ENCODE measurements around the gene NPEPPS.
"Not testable (repeated sequence)": the region's sequence is repeated elsewhere in the genome, so short reads cannot be mapped to it uniquely, and the experiment has no call there.

NPEPPS gene, protein sequence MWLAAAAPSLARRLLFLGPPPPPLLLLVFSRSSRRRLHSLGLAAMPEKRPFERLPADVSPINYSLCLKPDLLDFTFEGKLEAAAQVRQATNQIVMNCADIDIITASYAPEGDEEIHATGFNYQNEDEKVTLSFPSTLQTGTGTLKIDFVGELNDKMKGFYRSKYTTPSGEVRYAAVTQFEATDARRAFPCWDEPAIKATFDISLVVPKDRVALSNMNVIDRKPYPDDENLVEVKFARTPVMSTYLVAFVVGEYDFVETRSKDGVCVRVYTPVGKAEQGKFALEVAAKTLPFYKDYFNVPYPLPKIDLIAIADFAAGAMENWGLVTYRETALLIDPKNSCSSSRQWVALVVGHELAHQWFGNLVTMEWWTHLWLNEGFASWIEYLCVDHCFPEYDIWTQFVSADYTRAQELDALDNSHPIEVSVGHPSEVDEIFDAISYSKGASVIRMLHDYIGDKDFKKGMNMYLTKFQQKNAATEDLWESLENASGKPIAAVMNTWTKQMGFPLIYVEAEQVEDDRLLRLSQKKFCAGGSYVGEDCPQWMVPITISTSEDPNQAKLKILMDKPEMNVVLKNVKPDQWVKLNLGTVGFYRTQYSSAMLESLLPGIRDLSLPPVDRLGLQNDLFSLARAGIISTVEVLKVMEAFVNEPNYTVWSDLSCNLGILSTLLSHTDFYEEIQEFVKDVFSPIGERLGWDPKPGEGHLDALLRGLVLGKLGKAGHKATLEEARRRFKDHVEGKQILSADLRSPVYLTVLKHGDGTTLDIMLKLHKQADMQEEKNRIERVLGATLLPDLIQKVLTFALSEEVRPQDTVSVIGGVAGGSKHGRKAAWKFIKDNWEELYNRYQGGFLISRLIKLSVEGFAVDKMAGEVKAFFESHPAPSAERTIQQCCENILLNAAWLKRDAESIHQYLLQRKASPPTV

DNA sequence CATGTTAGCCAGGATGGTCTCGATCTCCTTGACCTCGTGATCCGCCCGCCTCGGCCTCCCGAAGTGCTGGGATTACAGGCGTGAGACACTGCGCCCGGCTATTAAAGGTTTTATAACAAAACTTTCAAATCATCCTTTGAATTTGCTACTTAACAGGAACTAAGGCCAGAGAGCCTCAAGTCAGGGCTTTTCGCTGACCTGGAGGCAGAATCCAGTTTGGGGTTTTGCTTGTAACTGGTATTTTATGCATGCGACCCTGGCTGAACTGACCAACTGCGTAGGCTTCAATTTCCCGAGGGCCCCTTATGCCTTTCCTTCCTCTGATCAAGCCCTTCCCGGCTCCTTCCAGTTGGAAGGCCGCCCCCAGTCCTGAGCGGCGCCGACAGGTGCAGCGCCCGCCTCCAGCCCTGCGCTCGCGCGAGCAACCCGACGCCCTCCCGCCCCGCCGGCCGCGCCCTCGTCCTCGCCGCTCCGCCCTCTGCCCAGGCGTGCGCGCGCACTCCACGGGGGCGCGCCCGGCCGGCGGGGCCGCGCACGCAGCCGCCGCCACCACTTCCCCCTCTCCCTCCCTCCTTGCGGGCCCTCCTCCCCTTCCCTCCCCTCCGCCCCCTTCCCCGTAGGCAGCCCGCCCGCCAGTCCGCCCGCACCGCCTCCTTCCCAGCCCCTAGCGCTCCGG is at the start of gene NPEPPS:
TSS of gene NPEPPS (plus strand) at position 552 of the 676 bp plus-strand sequence. CDS start 193 bp downstream, outside the sequence.
- peak; percentile 59 to 81 (median 71) for DNase-seq (ENCODE audit: low read depth in 2 of 3, low spot score in 2 of 3)

DNA sequence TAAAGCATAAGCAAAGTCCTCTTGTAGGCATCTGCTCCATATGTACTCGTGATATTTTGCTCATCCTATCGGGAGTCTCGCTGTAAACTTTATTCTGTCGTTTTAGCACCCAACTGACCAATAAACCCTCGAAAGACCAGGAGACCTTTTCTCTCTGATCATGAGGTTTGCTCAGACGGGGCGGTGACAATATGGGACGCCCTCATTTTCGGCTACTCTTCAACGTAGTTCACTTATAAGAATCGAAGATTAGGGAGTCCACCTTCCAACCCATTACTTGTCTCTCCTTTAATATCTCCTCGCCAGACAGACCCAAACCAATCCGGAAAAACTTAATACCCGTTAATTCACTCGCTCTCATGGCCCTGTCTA is 39.1 kb upstream of the NPEPPS start:
- not testable (repeated sequence) for DNase-seq (ENCODE audit: low read depth in 2 of 3, low spot score in 2 of 3)

DNA sequence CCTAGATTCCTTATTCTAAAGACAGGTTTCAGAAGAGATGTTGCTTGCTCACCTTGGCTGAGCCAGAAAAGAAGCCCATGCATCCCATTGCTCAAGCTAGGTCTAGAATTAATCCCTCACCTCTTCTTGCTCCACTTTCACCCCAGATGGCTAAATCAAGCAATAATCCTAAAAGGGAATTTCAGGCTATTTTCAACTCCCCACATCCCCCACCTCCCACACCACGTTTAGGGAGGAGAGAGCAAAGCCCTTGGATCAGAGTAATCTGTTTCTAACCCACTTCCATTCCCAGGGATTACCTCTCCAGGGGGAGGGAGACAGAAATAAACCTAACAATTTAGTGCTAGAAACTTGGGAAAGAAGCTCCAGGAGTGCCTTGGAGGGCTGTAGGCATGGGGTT is 31.8 kb upstream of the NPEPPS start:
- DNase-seq (ENCODE audit: low read depth in 2 of 3, low spot score in 2 of 3) = not testable (repeated sequence)

DNA sequence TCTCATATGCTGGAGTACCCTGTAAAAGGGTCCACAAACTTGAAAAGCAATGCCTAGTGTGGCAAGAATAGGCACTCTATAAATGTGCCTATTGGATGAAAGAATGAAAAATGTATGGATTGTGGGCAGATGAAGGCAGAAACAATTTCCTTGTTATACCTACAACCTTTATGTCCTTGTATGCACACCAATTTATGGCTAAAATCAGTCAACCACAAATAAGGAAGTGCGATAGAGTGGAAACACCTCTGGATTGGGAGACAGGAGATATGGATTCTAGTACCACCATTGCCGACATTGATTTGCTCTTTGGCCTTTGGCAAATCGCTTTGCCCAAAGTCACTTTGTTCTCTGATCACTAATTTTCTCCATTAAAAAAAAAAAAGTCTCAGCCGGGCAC is 31.4 kb upstream of the NPEPPS start:
- DNase-seq (ENCODE audit: low read depth in 2 of 3, low spot score in 2 of 3) = not testable (repeated sequence)

DNA sequence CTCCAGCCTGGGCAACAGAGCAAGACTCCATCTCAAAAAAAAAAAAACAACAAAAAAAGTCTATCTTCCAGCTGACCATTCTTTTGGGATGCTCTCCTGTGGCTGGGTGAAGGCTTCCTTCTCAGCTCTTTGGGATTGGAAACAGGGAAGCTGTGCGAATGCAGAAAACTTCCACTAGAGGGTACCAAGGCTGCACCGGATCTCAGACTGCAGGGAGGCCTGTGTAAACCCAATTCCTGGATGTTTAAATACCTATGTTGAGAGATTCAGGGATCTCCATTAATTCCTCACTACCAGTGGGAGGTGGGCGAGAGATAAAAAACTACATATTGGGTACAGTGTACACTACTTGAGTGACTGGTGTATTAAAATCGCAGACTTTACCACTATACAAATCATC is 30.3 kb upstream of the NPEPPS start:
- DNase-seq (ENCODE audit: low read depth in 2 of 3, low spot score in 2 of 3) = not testable (repeated sequence)

DNA sequence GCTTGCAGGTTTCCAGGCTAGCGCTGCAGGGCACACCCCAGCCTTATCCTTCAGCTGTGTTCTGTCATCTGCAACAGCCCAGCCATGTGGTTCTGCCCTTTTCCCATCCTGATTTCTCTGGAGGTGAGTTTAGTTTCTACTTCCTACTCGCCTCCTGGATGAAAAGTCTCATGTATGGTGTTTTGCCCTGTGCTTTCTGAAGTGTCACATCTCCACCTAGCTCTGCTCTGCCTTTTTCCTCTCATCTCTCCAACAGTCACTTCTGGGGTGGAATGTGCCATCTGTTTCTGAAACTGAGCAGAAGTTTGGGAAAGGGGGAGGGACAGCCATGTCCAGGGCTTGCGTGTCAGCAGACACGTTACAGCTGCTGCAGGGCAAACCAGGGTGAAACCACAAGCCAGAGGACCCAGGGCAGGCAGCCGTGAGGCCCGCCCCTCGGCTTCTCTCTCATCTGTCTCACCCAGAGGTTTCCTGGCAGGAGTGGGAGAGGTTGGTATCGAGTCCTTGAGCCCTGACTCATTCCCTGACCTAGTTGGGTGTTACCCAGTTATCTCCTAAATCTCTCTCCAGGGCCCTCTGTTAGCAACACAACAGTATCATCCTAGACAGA is 28.7 kb upstream of the NPEPPS start:
- peak in 1 of 3 experiments; percentile 7 for DNase-seq (ENCODE audit: low read depth in 2 of 3, low spot score in 2 of 3)

DNA sequence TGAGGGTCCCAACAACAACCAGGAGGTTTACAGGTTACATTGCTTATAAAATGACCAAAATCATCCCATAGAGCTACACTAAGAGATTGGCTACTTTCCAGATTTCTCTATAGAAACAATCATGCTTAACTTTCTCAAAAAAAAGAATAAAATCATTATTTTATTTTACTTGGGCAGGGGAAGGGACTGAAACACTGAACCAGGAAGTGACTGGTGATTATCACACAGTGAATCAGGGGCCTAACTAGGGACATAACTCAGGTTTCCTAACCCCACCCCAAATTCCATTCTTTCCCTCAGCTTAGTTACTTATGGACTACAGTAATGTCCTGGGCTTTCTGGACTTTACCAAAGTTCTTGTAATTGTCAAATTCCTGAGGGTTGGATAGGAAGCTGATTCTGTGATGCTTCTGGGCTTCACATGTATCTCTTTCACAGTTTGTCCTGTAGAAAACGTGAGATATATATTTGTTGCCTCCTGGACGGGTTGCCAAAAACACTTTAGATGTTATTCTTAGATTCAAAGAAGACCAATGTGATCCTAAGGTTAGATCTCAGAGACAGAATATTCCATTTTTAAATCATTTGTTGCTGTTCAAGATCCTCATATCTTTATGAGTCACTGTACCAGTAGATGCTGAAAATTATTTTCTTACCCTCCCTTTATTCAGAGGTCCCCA is 28.0 kb upstream of the NPEPPS start:
- not testable (repeated sequence) for DNase-seq (ENCODE audit: low read depth in 2 of 3, low spot score in 2 of 3)

DNA sequence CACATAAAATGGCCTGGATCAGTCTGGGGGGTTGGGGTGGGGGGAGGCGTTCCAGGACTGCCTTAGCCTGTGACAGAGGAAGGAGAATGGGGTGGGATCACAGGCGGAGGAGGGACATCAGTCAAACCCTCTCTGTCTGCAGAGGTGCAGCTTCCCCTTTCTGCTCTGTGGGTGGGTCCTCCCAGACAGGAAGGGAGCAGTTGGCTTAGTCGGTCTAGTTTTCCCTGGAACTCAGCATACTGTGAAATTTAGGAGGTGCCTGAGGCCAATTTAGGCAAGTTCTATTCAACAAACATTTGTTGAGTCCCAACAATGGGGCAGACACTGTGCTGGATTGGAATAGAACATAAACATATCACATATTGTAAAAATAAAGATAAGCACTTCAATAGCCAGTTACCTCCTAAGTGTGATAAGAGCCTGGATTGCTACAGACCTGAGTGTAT is 19.2 kb upstream of the NPEPPS start:
- not testable (repeated sequence) for DNase-seq (ENCODE audit: low read depth in 2 of 3, low spot score in 2 of 3)

DNA sequence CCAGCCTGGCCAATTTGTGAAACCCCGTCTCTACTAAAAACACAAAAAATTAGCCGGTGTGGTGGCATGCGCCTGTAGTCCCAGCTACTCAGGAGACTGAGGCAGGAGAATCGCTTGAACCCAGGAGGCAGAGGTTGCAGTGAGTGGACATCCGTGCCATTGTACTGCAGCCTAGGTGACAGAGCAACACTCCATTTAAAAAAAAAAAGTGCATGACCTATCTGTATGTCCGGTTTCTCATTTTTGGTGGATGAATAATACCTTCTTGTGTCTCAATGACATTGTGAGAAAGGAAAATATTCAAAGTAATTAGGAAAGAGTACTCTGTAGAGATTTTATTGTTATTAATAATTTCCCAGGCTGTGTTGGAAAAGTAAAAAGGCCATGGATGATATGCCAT is 17.6 kb upstream of the NPEPPS start:
- not testable (repeated sequence) for DNase-seq (ENCODE audit: low read depth in 2 of 3, low spot score in 2 of 3)

DNA sequence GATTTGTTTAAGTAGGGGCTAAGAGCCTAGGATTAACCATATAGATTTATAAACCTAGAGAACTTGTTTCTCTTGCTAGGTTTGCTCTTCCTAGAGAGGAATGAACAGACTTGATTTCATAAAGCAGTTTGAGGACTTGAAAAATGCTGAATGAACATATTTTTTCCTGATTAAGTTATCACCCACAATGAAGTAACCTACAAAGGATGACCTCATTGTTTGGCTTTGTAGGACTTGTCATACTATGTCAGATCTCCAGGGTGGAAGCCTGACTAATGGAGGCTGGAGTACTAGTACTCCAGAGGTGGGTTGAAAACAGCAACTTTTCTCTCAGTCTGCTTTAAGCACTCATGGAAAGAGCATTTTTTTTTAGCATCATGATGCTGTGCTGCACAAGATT is 12.0 kb upstream of the NPEPPS start:
- DNase-seq (ENCODE audit: low read depth in 2 of 3, low spot score in 2 of 3) = not testable (repeated sequence)

DNA sequence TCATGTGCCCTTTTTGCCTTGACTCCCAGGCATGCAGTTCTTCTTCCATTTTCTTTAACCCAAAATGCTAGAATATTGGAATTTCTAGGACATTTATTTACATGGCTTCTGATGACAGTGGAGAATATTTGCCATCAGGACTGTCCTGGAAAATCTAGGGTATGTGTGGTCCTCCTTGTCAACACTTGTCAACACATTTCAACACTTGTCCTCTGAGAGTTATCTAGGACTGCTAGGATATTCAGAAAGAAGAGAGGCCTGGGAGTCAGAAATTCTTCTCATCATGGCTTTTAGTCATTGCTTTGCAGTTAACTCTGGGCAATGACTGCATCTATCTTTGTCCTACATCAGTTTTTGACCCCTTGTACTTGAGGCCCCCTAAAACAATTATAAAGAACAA is 11.5 kb upstream of the NPEPPS start:
- not testable (repeated sequence) for DNase-seq (ENCODE audit: low read depth in 2 of 3, low spot score in 2 of 3)

DNA sequence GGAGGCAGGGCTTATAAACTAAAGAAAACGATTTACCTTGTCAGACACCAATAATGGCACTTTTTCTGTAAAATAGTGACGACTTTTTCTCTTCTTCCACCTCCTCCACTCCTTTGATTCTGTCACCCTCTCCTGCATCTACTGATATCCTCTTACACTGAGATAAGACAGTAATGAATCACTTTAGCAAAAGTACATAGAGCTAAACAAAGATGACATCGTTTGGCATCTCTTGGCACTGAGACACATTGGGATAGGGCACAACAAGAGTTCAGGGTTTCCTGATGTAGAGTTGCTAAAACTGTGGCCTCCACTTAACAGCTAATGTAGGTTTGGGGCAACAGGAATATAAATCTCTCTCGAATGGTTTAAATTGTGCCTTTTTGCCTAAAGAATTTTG is 10.6 kb upstream of the NPEPPS start:
- not testable (repeated sequence) for DNase-seq (ENCODE audit: low read depth in 2 of 3, low spot score in 2 of 3)

DNA sequence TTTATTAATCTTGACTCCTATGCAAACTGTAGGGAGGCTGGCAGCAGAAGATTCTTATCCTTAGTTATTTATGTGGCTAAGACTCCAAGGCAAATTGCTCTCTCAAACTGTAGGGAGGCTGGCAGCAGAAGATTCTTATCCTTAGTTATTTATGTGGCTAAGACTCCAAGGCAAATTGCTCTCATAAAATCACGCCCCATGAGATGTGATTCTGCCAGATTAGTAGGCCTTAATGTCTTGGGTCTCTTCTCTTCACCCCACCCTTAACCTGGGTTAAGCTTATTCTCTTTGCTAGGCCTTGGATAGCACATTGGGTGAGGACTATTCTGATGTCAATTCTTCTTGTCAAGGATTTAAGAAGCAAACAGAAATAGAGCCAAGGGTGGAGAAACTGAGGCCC is 9.5 kb upstream of the NPEPPS start:
- DNase-seq (ENCODE audit: low read depth in 2 of 3, low spot score in 2 of 3) = not testable (repeated sequence)

DNA sequence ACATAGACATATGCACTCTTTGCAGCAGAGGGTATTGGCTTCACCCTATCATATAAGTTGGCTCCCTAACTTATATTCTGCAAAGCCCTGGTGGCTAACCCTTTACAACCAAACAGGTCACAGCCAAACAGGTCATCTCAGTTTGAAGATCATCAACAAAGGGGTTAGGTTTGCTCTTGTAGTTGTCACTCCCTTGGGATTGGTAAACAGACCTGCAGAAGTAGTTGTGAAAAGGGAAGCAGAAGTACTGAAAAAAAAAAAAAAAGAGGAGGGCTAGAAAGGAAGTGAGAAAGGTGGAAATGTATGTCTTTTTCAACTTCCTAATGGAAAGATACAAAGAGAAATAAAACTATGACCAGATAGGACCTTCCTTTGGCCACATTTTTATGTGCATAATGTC is 8.6 kb upstream of the NPEPPS start:
- DNase-seq (ENCODE audit: low read depth in 2 of 3, low spot score in 2 of 3) = not testable (repeated sequence)

DNA sequence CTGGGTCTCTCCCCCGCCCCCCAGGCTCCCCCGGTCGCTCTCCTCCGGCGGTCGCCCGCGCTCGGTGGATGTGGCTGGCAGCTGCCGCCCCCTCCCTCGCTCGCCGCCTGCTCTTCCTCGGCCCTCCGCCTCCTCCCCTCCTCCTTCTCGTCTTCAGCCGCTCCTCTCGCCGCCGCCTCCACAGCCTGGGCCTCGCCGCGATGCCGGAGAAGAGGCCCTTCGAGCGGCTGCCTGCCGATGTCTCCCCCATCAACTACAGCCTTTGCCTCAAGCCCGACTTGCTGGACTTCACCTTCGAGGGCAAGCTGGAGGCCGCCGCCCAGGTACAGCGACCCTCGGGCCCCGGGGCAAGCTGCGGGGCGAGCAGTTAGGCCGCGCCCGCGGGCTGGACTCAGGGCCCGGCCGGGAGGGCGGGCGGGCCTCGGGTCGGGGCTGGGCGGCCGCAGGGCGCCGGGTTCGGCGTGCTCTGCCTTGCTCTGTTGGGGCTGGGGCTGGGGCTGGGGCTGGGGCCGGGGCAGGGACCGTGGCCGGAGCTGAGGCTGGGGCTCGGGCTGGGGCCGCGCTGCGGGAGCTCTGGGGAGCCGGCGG is 419 bp downstream of the NPEPPS start:
- peak in 2 of 3 experiments; percentile 5 to 8 for DNase-seq (ENCODE audit: low read depth in 2 of 3, low spot score in 2 of 3)

DNA sequence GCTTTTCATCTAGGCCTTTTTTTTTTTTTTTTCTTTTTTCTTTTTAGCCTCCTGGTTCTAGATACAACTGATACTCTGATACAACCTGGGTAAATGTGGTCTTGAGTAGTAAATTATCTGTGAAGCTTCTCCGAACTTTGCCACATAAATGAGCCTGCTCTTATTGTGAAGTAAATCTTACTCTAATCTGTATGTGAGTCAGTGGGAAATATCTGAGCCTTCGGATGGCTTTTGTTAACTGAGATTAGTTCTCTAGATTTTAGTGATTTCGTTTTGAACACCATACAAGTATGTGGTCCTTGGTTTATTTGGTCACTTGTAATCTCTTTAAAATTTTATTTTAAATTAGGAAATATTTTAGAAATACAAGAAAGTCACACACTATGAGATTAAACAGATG is 8.2 kb downstream of the NPEPPS start:
- DNase-seq (ENCODE audit: low read depth in 2 of 3, low spot score in 2 of 3) = not testable (repeated sequence)

DNA sequence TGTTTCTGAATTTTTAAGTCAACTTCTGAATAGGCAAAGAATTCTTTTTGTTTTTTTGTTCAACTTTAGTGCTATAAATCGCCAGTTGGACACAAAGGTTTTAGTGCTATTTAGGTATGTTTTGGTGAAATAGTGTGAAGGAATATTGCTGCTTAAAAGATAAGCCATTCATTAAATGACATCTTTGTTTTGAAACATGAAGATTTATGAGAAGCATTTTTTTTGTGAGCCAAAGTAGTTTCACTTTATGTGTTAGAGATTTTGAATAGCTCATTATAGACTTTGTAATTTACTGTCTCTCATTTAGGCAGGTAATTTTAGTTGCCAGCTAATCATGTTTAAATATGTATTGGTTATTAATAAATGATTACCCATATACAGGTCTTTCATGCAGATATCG is 10.8 kb downstream of the NPEPPS start:
- DNase-seq (ENCODE audit: low read depth in 2 of 3, low spot score in 2 of 3) = not testable (repeated sequence)

DNA sequence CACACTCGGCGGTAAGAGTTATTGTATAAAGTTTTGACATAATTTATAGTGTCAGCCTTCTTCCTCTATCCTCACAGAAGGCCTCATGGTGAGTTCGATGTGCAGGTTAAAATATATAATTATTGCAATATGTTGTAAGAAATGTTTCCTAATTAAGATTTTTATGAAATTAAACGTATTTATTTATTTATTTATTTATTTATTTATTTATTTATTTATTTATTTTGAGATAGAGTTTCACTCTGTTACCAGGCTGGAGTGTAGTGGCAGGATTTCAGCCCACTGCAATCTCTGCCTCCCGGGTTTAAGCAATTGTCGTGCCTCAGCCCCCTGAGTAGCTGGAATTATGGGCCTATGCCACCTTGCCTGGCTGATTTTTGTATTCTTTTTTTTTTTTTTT is 13.4 kb downstream of the NPEPPS start:
- DNase-seq (ENCODE audit: low read depth in 2 of 3, low spot score in 2 of 3) = not testable (repeated sequence)

DNA sequence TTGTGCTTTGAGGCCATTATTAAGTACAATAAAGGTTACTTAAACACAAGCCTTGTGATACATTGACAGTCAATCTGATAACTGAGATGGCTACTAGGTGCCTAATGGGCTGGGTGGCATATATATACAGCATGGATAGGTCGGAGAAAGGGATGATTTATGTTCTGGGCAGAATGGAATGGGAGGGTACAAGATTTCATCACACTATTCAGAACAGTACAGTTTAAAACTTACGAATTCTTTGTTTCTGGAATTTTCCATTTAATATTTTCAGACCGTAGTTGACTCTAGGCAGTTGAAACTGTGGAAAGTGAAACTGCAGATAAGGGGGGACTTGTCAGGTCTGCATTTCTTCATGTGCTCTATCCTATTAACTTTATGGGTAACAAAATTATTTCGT is 23.8 kb downstream of the NPEPPS start:
- DNase-seq (ENCODE audit: low read depth in 2 of 3, low spot score in 2 of 3) = not testable (repeated sequence)

DNA sequence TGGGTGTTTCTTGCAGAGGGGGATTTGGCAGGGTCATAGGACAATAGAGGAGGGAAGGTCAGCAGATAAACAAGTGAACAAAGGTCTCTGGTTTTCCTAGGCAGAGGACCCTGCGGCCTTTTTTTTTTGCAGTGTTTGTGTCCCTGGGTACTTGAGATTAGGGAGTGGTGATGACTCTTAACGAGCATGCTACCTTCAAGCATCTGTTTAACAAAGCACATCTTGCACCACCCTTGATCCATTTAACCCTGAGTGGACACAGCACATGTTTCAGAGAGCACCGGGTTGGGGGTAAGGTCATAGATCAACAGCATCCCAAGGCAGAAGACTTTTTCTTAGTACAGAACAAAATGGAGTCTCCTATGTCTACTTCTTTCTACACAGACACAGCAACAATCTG is 25.2 kb downstream of the NPEPPS start:
- DNase-seq (ENCODE audit: low read depth in 2 of 3, low spot score in 2 of 3) = not testable (repeated sequence)
